Fibroblast of the conjunctiva (primary cell): ENCODE results near the gene DNM2.
"Not testable (repeated sequence)": the region's sequence is repeated elsewhere in the genome, so short reads cannot be mapped to it uniquely, and the experiment has no call there.

ENCODE experiments used
- DNase-seq: peaks from one replicate; pipeline ENCODE4 v3.0.0-alpha.2; 2010; ENCODE audit warnings: low read depth

DNM2 gene

DNA sequence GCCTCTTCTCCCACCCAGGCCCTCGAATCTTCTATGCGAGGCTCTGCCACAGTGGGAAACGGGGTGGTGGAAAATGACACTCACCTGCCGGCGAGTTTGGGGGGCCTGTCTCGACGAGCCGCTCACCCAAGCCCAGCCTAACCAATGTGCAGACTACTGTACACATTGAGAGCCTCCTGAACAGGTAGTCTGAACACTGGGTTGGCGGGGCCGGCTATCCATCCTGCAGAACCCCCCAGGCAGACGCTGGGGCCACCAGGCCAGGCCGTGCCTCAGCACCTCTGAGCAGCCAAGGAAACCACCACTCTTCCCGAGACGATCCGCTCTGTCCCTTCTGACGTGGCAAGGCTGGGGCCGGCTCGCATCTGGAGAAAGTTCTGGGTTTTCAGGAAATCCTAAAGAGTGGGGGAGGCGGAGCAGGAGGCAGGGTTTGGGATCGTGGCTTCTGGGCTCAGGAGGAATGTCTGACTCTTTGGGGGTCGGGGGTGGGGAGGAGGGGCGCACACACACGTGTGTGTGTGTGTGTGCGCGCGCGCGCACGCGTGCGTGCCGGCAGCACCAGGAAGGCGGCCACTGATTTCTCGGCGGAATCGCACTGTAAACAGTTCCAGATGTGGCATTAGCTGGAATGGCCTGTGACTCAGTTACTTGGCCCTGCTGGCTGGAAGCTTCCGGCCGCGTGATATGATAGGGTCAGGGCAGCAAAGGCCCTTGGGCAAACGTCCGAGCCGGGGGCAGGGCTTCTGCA is 99.6 kb downstream of the DNM2 start:
- DNase-seq: peak; percentile 96

DNA sequence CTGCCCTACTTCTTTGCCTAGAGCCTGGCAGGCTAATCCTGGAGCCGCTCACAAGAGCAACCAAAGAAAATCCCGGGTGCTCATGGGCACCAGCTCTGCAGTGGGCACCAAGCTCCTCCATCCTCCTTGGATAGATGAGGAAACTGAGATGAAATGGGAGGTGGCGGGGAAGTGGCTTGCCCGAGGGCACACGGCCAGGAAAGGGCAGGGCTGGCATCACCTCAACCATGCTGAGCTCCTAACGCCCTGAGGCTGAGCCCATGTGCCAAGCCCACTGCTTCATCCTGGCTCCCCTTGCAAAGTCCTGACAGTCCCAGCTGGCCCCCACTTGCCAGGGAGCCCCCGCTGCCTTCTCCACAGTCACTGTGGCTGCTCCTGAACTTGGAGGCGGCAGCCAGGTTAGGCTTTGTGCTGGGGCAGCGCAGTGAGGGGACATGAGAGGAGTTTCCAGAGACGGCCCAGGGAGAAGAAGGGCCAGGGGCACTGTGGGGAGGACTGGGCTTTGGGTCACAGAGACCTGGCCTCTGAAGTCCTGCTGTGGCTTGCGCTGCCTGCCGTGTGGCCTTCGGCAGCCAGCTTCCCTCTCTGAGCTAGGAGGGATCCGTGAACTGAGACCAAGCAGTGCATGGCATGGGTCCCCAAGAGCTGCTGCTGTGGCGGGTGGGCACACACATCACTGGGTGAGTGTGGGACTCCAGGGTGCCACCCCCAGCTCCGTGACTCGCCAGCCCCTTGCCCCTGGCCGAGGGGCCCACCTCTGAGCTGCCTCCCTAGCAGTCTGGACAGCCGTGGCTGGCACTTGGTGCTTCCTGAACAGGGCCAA is 100.6 kb downstream of the DNM2 start:
- DNase-seq: peak; percentile 13

DNA sequence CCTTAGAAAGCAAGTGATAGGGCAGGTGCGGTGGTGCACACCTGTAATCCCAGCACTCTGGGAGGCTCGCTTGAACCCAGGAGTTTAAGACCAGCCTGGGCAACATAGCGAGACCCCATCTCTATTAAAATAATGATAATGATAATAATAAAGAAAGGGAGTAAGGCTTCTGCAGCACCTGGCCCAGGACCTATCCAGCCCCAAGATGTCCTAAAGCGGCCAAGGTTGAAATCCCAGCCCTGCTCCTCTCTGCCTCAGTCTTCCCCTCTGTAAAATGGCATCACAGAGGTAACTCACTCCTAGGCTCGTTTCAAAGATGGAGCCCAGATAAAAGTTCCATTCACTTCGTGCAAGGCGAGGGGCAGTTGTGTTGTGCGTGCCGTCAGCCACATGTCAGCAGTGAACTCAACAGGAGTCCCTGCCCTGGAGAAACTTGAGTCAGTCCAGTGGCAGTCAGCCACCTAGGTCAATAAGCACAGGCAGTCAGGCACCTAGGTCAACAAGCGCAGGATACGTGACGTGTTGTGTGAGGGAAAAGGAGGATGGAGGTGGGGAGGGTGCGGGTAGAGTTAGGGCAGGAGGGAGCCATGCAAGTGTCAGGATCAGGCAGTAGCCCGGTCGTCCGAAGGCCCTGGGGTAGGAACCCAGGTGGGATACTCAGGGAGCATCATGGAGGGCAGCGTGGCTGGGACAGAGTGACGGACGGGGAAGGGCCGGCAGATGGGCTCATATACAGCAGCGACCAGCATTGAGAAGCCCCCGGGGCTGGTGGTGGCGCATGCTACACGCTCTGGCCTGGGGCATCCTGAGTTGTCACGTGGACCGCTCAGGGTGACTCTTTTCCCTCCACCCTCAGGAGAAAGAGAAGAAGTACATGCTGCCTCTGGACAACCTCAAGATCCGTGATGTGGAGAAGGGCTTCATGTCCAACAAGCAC is 101.5 kb downstream of the DNM2 start:
- DNase-seq: no peak

GRCh38 chr19:10820173-10820572 is 102.3 kb downstream of the DNM2 start:
- no peak for DNase-seq

GRCh38 chr19:10823690-10824089 is 105.8 kb downstream of the DNM2 start:
- no peak for DNase-seq

DNA sequence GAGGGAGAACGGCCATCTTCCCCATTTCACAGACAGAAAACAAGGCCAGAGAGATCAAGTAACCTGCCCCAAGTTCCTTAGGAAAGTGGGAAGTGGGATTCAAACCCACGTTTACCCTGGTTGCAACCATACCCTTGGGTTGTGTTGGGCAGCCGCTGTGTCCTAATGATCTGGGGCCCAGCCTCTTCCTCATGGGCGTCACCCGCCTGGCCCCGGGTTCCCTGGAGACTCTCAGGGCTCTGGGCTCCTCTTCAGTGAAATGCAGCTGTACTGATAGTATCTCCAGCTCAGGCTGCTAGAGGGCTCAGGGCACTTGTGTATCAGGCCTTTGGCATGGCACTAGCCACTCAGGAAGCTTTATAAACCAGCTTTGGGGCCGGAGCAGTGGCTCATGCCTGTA is 108.4 kb downstream of the DNM2 start:
- no peak for DNase-seq

DNA sequence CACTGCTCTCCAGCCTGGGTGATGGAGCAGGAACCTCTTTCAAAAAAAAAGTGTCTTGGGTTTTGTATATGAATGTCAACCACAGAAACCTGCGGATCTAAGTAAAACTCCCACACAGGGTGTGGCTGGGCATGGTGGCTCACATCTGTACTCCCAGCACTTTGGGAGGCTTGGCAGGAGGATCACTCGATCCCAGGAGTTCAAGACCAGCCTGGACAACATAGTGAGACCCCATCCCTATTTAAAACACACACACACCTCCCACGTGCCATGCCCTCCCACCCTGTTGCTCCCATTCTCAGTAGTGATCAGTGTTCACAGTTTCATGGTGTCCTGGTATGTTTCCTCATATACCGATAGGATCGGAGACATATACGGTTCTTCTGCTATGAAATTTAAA is 109.0 kb downstream of the DNM2 start:
- DNase-seq: no peak

DNA sequence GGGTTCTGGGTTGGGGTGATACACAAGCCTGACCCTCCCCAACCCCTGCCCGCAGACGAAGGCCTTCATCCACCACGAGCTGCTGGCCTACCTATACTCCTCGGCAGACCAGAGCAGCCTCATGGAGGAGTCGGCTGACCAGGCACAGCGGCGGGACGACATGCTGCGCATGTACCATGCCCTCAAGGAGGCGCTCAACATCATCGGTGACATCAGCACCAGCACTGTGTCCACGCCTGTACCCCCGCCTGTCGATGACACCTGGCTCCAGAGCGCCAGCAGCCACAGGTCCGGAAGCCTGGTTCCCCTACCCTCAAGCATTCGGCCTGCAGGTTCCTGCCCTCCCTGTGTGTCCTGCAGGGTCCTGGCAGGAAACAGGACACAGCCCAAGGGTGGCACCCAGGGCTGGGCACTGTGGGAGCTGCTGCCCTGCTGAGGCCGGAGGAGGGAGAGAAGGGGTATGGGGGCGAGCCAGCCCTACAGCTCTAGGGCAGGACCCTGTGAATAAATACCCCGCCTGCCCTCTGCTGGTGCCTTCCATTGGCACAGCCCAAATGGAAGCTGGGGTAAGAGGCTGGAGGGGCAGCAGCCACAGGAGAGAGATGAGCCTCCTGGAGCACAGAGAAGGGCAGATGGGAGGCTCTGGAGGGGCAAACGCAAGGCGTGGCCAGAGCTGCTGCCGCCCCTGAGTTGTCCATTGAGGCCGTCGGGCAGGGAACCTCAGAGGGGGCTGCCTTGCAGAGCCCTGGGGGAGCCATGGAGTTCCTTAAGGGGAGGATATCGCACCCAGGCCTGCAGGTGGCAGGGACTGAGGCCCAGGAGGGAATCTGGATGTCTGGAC is 111.3 kb downstream of the DNM2 start:
- DNase-seq: no peak

DNA sequence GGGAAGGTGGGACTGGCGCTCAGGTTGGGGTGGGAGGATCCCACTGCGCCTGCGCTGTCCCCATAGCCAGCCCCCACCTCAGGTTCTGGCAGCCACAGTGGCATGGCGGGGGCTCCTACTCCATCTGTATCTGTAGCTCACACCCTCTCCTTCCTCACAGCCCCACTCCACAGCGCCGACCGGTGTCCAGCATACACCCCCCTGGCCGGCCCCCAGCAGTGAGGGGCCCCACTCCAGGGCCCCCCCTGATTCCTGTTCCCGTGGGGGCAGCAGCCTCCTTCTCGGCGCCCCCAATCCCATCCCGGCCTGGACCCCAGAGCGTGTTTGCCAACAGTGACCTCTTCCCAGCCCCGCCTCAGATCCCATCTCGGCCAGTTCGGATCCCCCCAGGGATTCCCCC is 112.1 kb downstream of the DNM2 start:
- DNase-seq: no peak

DNA sequence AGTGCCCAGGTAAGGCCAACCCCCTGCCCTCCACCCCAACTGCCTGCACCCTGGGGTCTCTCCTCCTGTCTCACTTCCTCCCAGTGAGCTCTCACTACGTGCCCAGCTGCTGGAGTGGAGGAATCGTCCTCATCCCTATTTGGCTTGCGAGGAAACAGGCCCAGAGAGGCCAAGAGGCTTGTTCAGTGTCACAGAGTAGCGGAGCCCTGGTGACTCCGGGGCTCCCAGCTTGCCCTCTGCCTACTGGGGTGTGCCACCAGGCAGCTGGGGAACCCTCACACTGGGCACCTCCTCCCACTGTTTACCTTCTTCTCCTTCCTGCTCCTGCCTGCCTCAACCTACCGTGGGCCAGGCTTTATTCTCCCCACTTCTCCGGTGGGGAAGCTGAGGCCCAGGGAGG is 112.5 kb downstream of the DNM2 start:
- no peak for DNase-seq

DNA sequence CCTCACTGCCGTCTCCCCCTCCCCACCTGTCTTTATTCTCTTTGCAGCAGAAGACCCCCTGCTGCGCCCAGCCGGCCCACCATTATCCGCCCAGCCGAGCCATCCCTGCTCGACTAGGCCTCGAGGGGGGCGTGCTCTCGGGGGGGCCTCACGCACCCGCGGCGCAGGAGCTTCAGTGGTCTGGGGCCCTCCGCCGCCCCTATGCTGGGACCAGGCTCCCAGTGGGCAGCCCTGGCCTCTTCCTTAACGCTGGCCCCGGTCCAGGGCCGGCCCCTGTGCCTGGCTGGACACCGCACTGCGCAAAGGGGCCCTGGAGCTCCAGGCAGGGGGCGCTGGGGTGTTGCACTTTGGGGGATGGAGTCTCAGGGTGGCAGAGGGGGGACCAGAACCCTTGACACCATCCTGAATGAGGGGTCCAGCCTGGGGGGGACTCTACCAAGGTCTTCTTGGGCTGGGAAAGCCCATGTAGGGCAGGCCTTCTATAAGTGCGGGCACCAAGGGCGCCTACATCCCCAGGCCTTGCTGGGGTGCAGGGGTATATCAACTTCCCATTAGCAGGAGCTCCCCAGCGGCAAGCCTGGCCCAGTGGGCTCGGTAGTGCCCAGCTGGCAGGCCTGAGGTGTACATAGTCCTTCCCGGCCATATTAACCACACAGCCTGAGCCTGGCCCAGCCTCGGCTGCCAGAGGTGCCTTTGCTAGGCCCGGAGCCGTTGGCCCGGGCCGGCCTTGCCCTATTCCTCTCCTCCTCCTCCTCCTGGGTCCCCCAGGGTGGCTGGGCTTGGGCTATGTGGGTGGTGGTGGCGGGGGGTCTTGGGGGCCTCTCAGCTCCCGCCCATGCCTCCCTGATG is 113.3 kb downstream of the DNM2 start:
- DNase-seq: no peak

GRCh38 chr19:10831987-10832938 is 114.4 kb downstream of the DNM2 start:
- DNase-seq: no peak

DNA sequence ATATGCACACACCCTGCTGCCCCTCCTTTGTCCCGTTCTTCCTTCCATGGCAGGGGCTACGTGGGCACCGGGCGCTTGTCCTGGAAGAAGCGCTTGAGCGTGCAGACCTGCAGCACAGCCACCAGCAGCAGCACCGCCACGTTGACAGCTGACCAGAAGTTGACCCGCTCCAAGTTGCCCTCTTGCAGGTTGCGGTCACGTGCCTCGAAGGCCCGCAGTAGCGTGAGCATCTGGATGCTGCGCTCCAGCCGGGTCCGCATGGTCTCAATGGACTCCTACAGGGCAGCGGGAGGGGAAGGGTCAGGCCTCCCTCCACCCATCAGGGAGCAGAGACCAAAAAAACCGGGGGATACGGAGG is 115.0 kb downstream of the DNM2 start:
- DNase-seq: no peak

DNA sequence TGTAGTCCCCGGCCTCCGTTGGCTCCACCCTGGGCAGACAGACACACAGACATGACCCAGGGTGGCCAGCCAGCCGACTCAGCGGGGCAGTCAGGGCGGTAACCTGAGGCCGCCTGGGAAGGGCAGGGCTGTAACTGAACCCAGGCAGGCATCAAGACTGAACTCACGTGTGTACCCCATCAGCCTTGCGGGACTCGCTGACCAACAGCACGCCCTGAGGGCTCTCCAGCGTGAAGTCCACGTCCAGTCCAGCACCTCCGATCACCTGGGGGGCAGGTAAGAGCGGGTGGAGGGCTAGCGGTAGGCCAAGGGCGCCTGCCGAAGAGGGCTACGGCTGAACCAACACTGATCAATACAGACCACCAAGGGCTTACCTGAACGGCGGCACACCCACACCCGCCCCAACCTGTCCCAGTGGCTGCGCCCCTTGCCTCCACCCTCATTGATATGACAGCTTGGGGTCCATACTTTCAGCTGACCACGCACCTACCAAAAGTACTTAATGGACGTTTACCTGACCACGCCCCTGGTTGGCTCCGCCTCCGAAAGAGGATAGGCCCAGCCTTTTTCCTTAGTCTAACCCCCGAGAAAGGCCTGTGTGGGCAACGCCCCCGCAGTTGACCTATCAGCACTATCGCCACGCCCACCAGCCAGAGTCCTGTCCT is 117.3 kb downstream of the DNM2 start:
- no peak for DNase-seq

GRCh38 chr19:10835754-10836478 is 118.0 kb downstream of the DNM2 start, which contains the start of gene TMED1:
TMED1 (minus strand) TSS chr19:10836212; CDS start chr19:10836191, 21 bp downstream.
- DNase-seq: peak; percentile 99

- DNase-seq: peak; percentile 76
Observed at GRCh38 chr19:10836479-10837330, 118.8 kb downstream of the DNM2 start.

GRCh38 chr19:10837649-10838048 is 119.8 kb downstream of the DNM2 start:
- not testable (repeated sequence) for DNase-seq
